CD1c-positive myeloid dendritic cell (primary cell): ENCODE measurements around the gene CFAP92.
"Not testable (repeated sequence)": the region's sequence is repeated elsewhere in the genome, so short reads cannot be mapped to it uniquely, and the experiment has no call there.

Source experiments
- DNase-seq: peaks from one replicate; pipeline ENCODE4 v3.0.0-alpha.2; 2016; ENCODE audit errors: extremely low spot score

Gene CFAP92

DNA sequence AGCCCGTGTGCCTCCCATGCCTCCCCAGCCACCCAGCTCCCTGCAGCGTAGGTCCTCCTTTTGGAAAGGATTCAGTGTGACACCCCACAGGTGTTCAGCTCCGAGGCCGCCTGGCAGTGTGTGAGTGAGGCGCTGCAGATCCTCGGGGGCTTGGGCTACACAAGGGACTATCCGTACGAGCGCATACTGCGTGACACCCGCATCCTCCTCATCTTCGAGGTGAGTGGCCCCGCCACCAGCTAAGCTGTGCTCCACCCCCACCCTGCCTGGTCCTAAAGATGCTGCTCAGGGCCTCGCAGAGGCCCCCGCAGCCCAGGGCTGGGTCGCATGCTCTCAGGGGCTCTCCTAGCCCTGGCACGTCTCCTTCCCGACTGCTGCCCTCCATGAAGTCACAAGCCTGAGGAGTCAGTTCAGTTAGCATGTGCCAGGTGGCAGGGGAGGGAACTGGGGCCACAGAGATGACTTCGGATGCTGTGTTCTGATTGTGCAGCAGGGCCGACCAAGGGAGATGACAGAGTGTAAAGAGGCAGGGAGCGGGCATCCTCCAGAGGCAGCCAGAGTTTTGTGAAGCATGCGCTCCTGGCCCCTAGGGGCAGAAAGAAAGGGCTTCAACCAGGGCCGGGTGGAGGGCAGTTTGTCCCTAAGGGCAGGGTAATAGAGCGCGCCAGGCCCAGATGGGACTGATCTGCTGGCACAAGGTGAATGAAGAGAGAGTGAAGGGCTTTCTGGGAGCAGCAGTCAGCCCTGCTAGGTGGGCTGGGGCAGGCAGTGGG, 87.7 kb downstream of the CFAP92 start:
- no peak for DNase-seq

DNA sequence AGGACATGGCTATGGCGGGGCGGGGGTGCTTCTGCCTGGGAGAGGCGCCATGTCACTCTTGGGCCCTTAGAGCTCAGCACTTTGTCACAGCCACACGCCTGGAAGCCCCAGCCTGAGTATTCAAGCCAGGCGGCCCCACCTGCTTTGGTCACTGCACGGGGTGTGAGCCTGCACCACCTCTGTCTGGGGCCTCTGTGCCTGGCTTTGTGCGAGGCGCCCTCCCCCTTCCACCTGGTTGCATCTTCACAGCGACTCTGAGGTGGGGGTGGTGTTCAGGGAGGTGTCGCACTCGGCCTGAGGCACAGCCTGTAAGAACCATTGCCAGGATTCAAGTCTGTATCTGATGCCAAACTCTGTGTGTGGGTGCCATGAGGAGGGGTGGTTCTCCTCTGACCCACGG, 90.4 kb downstream of the CFAP92 start:
- no peak for DNase-seq

DNA sequence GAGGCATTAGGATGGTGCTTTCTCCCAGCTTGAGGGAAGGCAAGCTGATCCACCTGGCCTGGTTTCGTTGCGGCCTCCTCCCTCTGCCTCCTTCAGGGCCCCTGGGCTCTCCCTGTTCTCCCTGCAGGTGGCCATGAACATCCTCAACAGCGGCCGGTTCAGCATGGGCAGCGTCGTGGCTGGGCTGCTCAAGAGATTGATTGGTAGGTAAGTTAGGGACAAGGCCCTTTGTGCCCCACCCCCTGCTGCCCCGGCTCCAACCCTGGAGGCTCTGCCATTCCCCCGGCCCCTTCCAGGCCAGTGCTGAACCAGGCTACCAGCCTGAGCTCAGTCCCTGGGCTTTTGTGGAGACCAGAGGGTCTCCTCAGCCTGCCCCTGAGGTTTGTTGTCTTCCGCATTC, 91.5 kb downstream of the CFAP92 start:
- no peak for DNase-seq

DNA sequence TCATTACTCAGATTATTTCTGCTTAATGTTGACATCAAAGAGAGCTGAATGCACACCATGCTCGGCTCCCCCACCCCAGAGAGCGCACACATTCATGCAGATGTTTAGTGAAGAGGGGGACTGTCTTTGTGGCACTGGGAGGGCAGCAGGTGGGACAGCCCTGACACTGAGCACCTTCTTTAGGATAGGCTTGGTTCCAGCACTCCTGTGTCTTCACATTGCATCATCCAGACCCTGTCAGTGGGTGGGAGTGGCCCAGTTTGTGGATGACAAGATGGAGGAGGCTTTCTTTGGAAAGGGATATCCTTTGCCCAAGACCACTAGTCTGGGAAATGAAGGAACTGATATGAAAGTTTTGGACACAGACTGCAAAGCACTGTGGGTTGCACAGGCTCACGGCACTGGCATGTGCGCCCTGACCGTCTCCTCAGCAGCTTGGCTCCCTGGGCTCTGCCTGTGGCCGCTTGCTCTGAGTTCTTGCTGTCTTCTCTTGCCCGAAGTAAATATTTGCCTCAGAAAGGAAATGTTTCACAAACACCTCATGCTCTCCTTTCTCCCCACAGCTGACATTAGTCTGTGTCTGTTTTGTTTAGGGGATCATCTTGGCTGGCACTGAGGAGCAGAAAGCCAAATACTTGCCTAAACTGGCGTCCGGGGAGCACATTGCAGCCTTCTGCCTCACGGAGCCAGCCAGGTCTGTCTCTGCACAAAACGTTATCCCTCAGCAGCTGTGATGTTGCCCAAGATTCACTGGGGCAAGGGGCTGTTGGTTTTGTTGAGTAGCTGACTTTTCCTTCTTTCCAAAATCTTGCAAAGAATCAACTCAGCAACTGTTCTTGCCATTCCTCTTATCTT, 97.8 kb downstream of the CFAP92 start:
- no peak for DNase-seq

DNA sequence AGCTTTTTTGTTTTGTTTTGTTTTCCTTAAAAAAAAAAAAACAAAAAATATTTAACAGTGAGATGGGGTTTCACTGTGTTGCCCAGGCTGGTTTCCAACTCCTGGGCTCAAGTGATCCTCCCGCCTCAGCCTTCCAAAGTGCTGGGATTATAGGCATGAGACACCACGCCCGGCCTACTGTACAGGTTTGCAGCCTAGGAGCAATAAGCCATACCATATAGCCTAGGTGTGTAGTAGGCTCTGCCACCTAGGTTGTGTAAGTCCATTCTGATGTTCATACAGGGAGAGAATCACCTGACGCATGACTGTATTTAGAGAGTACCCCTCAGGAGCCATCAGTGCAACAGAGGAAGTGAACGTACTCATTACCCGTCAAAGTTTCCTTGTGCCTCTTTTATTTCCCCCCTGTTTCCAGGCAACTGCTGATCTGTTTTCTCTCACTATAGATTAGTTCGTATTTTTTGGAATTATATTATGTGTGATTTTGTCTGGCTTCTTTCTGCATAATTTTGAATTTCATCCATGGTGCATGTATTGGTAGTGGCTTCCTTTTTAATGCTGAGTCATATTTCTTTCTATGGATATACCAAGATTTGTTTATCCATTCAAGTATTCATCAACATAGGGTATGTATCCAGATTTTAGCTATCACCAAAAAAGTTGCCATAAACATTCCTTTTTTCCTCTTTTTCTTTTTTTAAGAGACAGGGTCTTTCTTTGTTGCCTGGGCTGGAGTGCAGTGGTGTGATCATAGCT, 104.6 kb downstream of the CFAP92 start:
- no peak for DNase-seq

DNA sequence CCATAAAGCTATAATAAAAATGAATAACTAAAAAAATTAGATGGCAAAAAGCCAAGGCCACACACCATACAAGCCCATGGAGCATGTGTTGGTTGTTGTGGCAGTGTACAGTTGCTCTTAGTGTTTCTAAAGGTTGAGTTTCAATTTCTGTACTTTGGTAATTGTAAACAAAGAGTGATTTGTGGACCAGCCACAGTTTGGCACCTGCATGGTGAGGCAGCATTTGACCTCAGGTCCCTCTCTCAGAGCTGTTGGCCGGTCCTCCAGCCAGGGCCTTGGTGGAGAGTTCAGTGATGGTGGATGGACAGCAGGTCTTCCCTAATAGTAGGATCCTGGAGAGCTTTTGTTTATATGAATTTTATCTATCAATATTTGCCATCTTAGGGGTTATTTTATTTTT, 108.9 kb downstream of the CFAP92 start:
- no peak for DNase-seq

DNA sequence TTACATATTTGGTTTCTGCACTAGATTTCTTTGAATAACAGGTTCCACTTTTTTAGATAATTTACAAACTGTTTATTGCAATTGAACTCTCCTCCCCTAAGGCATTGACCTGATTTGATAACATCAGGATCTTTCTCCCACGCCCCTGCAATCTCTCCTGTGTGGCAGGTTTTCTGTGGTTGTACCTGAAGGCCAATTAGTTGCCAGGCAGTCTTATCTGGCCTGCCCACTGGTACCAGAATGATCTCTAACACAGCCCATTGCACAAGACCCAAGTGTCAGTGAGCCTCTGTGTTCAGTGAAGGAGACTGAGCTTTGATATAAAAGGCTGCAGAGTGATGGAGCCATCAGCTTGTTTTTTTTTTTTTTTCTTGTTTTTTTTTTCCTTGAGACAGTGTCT, 111.2 kb downstream of the CFAP92 start:
- no peak for DNase-seq

DNA sequence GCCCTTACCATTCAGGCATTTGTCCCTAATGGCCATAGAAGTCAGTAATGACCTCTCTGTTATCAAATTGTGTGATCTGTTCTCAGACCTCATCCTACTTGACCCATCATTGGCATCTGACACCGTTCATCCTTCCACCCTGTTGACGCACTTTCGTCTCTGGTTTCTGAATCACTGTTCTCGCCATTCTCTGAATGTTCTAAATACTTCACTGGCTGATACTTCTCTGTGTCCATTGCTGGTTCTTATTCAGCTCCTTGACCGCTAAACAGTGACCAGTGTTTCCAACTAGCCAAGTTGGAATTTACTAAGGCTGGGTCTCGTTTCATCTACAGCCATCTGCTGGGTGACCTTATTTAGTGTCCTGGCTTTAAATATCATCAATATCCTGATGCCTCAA, 112.3 kb downstream of the CFAP92 start:
- DNase-seq = no peak

DNA sequence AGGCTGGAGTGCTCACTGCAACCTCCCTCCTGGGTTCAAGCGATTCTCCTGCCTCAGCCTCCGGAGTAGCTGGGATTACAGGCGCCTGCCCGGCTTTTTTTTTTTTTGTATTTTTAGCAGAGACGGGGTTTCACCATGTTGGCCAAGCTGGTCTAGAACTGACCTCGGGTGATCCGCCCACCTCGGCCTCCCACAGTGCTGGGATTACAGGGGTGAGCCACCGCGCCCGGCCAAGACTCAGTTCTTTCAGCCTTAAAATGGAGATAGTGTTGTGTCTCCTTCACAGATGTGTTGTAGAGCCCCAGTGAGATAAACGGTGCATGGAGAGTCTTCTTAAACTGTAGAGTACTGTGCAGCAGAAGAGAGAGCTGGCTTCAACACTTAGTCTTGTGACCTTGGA, 113.4 kb downstream of the CFAP92 start:
- not testable (repeated sequence) for DNase-seq

DNA sequence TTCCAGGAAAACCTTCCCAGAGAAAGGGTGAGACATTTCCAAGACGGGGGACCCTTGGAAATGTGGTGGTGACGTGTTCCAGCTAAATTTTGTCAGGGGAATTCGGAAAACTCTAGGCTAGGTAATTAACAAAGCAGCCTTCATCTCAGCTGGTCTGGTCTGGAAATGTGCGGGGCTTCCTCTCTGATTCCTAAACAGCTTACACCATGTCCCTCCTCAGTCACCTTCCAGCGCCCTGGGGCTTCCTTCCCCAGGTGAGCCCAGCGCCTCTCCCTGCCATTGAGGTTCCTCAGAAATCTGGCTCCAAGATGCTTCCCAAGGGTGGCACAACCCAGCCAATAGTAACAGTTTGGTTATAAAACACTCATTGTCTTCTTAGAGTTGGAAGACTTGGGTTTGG, 113.9 kb downstream of the CFAP92 start:
- no peak for DNase-seq

DNA sequence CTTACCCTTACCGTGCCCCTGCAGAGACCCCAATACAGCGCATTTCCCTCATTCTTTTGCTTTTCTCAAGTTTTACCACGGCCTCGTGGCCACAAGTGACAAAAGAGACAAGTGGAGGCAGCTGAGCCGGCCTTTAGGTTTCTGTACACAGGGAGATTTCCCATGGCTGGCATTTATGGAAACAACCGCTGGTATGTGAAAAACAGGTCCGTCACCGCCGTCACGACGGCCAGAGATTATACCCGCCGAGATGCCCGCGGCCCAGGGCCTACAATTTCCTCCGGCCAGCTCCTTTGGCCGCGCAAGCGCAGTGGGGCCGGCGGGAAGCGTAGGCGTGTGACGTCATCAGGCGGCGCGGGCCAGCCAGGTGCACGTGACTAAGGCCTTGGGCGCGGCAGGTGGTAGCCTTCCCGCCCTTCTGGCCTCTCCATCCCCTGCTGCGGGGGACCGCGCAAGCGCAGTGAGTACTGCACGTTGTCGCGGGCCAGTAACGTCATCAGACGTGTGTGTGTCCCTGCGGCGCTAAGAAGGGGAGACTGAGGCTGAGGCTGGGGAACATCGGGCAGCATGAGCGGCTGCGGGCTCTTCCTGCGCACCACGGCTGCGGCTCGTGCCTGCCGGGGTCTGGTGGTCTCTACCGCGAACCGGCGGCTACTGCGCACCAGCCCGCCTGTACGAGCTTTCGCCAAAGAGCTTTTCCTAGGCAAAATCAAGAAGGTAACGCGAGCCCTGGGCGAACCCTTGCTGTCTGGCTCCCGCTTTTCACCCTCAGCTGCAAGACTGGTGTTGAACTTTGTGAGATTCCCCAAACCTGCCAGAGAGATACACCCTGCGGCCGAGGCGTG, 114.5 kb downstream of the CFAP92 start, which contains the start of gene ACAD9:
Gene ACAD9 (plus strand): TSS at position 496 of the 845 bp plus-strand sequence. CDS start 72 bp downstream, at position 568.
- DNase-seq = peak; percentile 98

DNA sequence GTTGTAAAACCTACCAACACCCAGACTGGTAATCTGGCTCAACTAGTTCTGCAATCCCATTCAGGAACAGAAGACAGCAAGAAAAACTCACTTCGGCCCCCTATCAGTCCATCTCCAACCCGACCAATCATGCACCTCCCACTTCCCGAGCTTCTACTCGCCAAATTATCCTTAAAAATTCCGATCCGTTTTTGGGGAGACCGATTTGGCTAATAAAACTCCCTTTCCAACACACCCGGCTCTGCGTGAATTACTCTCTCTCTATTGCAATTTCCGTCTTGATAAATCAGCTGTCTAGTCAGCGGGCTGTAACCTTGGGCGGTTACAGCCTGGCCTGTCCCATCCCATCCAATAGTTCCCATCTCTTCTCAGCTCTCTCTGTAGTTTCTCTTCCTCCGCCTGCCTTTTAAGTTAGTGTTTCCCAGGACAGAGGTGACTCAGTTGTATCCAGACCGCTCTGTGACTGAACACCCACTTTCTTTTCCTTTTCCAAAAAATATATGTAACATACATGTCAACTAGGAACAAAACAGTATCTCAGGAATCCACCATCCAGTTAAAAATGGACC, 115.2 kb downstream of the CFAP92 start:
- peak; percentile 73 for DNase-seq

DNA sequence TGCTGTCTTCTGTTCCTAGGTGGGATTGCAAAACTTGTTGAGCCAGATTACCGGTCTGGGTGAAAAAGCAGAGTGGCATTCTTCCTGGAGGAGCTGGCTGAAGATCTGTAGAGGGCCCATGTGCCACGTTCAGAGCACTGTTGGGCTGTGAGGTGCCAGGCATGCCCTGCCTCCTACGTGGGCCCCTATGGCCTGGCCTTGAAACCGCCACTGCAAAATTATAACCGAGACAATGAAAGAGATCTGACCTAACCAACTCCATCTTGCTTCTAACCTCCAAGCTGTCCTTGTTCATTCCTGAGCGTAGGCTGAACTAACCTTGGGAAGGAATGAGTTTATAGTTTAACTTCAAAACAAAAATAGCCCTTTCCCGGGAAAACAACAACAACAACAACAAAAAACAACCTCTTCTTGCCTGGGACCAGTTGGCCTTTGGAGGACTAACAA, 115.8 kb downstream of the CFAP92 start:
- DNase-seq = no peak

DNA sequence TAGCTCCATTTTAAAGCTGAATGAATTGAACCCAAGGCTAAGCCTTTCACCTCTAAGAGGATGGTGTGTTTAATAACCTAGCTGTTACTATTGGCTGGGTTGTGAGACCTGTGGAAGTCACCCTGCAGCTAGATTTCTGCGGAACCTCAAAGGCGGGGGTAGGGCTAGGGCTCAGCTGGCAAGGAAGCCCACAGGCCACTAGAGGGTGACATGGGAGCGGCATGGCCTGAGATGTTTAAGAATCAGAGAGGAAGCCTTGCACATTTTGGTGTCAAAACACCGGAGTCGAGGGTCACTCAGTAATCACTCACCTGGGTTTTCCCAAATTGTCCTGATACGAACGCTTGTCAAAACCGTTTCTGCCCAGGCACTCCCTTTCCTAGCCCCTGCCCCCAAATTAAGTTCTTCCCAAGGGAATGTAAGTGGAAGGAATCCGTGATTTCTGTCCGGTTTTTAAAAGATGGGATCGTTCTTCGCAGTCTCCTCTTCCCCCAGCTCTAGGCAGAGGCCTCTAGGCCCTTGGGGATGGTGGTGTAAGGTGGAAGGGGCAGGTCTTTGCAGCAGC, 118.2 kb downstream of the CFAP92 start:
- peak; percentile 82 for DNase-seq

DNA sequence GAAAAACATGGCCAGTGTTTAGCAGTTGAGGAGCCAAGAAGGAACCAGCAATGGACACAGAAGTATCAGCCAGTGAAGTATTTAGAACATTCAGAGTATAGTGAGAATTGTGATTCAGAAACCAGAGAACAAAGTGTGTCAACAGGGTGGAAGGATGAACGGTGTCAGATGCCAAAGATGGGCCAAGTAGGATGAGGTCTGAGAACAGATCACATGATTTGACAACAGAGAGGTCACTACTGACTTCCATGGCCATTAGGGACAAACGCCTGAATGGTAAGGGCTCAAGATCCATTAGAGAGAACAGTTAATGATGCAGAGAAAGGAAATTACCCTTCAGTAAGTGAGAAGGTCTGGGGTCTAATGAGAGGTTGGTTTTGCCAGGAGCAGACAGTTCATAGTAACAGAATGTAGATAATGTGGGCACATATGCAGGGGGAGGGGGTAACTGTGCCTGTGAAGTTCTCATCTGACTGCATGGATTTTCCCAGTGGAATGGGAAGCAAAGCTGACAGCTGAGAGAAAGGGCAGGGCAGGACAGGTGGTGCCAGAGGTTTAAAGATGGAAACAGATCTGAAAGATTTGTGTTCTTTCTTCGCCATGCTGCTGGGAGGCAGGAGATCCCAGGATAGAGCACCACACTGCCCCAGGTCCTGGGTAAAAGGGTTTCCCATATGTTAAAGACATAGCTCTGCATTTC, 119.2 kb downstream of the CFAP92 start:
- DNase-seq = no peak

DNA sequence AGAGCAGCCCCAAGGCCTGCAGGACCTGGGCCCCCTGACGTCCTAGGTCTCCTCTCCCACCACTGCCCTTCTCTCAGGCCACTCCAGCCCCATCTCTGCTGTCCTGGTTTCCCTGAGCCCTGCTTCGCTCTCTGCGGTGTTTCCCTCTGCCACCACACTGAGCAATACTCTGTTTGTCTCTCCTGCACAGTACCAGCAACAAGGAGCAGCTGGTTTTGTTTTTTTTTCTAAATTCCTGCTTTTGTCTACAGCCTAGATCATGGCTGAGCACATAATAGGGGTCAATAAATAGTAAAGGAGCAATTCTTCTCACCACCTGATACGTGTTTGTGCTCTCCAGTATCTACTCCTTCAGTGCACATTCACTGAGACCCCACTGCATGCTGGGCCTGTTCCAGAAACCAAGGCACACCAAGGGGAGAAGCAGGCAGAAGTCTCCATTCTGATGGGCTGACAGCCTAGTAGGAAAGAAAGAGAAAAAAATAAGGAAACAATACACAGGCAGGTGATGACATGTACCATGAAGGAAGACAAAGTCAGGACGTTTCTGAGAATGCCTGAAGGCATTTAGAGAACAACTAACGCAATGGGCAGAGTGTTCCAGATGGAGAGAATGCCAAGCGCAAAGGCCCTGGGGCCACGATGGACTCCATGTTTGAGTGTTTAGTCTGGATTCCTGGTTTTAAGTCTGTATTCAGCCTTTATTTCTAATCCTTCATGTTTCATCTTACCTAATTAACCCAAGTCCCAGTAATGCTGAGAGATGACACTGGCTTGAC, 120.4 kb downstream of the CFAP92 start:
- no peak for DNase-seq

DNA sequence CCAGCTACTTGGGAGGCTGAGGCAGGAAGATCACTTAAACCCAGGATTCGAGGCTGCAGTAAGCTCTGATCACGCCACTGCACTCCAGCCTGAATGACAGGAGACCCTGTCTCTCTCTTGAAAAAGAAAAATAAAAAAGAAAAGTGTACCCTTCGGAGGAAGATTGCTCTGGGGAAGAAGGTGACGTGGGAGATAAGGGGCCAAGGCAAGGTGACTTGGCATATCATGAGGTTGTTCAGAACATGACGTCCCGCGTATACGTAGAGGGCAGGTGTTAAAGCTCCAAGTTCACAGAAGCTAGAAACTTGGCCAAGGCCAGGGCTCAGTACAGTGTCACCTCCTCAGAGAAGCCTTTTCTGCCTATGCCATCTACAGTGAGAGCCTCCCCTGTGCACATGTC, 121.1 kb downstream of the CFAP92 start:
- no peak for DNase-seq

DNA sequence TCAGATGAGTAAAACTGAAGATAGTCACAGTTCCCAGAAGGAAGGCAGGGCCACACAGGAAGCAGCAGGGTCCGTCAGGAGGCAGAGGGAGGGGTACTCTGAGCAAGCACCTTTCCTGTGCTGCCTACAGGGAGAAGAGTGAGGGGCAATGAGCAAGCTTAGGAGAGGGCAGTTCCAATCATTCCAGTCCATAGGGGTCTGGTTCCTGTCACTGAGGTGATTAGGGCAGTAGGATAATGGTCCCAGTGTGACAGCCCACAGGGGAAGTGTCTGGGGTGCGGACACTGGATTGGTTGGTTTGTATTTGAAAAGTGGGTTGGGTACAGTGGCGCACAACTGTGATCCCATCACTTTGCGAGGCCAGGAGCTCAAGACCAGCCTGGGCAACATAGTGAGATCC, 121.6 kb downstream of the CFAP92 start:
- no peak for DNase-seq

DNA sequence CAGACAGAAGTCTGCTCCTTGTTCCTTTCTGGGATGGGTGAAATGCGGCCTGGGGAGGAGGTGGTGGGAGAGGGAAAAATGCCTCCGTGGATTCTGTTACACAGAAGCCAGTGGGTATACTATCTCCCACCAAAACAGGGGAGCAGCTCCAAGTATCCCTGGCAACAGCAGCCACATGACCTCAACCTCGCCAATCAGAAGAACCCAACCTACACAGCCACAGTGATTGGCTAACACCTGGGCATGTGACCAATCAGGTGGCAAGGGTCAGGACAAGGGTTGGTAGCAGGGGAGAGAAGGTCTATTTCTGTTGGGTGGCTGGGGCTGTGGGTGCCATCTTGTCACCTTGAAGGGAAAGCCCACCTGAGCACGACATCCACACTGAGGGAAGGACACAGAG, 123.5 kb downstream of the CFAP92 start:
- no peak for DNase-seq
